NCI-H2107 treated with DMSO at 0.1 percent for 48 hours (cell line): ENCODE results near the gene KRTAP5-1.

Experiments used
- DNase-seq: peaks from one replicate; lab custom pipeline; 2025; ENCODE audit not compliant: unreplicated experiment; lab: John Stamatoyannopoulos, UW

The KRTAP5-1 gene

DNA sequence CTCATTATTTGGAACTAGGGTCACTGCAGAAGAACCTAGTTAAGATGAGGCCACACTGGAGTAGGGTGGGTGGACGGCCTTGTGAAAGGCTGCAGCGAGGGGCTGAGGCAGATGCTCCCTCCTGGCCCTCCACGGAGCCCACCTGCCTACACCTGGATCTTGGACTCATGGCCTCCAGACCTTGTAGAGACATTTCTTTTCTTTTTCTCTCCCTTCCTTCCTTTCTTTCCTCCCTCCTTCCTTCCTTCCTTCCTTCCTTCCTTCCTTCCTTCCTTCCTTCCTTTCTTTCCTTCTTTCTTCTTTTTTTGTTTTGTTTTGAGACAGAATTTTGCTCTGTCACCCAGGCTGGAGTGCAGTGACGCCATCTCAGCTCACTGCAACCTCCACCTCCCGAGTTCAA is 39.7 kb downstream of the KRTAP5-1 start:
- no peak for DNase-seq

DNA sequence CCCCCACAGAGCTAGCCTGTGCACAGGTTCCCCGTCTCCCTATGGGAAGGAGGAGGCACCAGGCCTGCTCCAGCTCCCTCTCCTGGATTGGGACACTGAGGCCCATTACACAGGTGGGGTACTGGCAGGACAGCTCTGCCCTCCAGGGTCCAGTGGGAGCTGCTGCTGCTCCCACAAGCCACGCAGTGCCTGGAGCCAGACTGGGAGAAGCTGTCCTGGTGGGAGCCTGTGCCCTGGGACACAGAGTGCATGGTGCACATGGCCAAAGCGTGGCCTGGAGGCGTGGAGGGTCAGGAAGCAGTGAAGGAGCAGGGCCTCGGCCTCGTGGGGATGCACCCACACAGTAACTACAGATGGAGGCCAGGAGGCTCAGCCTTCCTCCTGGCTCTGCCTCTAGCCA is 40.5 kb downstream of the KRTAP5-1 start:
- DNase-seq = no peak

DNA sequence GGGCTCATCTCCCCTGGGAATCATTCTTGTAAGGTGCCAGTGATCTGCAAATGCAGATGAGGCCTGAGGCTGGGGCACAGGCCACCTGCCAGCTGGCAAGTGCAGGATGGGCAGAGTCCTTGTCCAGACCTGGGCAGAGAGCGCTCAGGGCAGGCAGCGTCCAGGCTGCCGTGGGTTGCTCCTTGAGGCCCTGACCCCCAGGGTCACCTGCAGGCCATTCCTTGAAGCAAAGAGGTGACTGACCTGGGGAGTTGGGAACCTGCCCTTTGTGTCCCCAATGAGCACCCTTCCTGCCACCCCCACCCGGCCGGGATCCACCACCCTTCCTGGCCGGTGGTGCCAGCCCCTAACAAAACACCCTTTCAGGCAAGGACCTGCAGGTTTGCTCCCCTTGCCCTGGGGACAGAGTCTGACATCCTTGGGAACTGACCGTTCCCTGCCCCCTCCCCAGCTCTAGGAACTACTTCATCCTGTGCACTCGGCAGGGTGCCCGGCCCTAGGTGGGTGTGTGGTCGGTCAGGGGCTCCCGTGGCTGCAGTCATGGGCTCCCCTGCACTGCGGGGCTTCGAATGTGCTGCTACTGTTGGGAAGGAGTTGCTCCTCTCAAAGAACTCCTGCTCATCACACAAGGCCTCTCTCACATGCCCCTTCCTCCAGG is 41.3 kb downstream of the KRTAP5-1 start:
- DNase-seq = no peak

GRCh38 chr11:1542267-1542666 is 42.8 kb downstream of the KRTAP5-1 start:
- peak; percentile 40 for DNase-seq

GRCh38 chr11:1541474-1542204 is 43.4 kb downstream of the KRTAP5-1 start:
- DNase-seq = no peak

DNA sequence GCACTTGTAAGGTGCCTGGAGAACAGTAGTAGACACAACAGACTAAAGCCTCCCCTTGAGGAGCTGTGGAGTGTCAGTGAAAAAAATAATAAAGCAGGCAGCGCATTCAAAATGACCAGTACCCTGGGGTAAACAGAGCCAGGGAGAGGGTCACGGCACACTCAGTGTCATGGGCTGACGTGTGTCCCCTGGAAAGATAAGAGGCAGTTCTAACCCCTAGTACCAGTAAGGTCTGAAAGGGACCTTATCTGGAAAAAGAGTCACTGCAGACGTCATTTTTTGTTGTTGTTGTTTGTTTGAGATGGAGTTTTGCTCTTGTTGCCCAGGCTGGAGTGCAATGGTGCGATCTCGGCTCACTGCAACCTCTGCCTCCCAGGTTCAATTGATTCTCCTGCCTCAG is 45.0 kb downstream of the KRTAP5-1 start:
- DNase-seq = no peak

- no peak for DNase-seq
These were observed 46.9 kb downstream of the KRTAP5-1 start for GRCh38 chr11:1538153-1538552.

- no peak for DNase-seq
These were observed 48.8 kb downstream of the KRTAP5-1 start for GRCh38 chr11:1536065-1536843.

DNA sequence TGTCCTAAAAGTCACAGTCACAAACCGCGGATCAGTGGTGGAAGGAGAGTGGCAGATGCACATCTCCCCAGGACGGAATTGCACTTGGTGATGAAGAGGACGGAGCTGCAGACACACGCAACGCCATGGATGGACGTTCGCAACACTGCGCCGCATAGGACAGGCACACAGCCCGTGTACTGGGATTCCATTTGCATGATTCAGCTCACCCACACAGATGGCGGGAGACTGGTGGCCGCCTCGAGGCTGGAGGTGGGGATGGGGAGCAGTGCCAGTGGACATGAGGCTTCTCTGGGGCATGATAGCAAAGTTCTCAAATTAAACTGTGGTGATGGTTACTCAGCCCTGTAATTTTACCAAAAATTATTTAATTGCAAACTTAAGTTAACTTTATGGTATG is 50.4 kb downstream of the KRTAP5-1 start:
- DNase-seq = no peak
